Fibroblast of villous mesenchyme (primary cell): ENCODE data around the gene ARID3A. TPM values are rescaled to one million over a fixed set of nuclear protein-coding genes. Genes with fewer than 3 reads are reported as not detected.
"Not testable (repeated sequence)": the region's sequence is repeated elsewhere in the genome, so short reads cannot be mapped to it uniquely, and the experiment has no call there.

ENCODE experiments used
- DNase-seq: peaks from one replicate; pipeline ENCODE4 v3.0.0-alpha.2; 2010; ENCODE audit warnings: low read depth
- H3K4me3 ChIP-seq: 2 replicates; pipeline ENCODE4 v1.5.1; 2011; ENCODE audit warnings: low read depth, mild to moderate bottlenecking, low read length
- total RNA-seq: library from RNA; depleted of rRNA; stranded (reverse); fragments of >200 nt; gene quantifications from 2 replicates; pipeline ENCODE4 v1.2.3, GENCODE V29; 2012
- TF ChIP-seq, protein P1 (sequence below): IDR thresholded peaks from 2 replicates; pipeline ENCODE4 v1.5.1; 2012; ENCODE audit warnings: low read depth, mild to moderate bottlenecking, low read length; ENCODE audit not compliant: insufficient read depth

The ARID3A gene
- total RNA-seq, 1 donor: 45.8 TPM

DNA sequence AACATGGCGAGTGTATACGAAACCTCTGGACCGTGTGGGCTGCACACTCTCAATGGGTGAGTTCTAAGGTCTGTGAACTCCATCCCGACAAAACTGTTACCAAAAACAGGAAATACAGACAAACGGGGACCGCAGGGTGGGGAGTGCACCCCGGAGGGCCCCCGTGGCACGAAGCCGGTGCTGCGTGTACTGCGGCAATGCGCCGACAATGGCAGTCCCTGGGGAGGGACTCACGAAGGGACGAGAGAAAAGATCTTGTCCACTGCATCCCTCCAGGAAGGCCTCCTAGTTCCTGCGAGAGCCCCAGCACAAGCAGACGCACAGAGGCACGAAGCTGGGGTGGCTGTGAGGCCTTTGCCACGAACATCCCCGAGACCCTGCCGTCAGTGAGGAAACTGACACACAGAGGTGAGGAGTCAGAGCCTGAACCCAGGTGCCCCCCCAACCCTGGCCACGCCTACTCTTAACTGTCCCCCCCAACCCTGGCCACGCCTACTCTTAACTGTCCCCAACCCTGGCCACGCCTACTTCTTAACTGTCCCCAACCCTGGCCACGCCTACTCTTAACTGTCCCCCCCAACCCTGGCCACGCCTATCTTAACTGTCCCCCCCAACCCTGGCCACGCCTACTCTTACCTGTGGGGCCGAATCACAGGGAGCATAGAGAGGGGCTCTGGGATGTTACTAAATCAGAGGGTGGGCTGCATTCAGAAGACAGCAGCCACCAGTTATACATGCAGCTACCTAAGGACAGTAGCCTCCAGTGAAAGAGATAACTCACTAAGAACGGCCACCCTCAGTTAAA is 37.1 kb upstream of the ARID3A start:
- no peak for DNase-seq
- TF ChIP-seq, protein P1, sequence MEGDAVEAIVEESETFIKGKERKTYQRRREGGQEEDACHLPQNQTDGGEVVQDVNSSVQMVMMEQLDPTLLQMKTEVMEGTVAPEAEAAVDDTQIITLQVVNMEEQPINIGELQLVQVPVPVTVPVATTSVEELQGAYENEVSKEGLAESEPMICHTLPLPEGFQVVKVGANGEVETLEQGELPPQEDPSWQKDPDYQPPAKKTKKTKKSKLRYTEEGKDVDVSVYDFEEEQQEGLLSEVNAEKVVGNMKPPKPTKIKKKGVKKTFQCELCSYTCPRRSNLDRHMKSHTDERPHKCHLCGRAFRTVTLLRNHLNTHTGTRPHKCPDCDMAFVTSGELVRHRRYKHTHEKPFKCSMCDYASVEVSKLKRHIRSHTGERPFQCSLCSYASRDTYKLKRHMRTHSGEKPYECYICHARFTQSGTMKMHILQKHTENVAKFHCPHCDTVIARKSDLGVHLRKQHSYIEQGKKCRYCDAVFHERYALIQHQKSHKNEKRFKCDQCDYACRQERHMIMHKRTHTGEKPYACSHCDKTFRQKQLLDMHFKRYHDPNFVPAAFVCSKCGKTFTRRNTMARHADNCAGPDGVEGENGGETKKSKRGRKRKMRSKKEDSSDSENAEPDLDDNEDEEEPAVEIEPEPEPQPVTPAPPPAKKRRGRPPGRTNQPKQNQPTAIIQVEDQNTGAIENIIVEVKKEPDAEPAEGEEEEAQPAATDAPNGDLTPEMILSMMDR: no peak
- no peak overlapping the region for H3K4me3 ChIP-seq

DNA sequence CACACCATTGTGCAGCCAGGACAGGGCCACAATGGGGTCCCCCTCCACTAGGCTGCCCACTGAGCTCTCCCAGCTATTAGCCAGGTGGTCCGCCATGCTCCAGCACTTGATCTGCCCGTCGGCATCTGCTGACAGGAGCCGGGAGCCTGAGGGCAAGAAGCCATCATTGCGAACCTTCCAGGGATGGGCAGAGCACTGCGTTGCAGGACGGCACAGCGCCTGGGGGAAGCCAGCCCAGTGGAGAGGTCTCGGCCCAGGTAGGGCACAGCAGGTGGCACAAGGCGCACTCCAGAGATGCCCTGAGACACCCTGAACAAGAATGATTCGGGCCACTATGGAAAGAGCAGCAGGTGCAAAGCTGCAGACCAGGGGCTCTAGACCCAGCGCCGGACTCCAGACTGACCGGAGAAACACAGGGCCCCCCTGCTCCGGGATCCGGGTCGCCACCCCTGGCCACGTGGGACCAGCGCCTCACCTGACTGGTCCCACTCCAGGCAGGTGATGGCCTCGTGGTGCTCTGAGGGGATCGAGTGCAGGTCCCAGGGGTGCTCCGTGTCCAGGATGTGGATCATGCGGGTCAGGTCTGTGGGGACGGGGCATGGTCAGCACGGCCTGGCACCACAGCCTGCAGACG is 36.1 kb upstream of the ARID3A start:
- DNase-seq: no peak
- TF ChIP-seq, protein P1: no peak
- H3K4me3 ChIP-seq: no peak overlapping the region

DNA sequence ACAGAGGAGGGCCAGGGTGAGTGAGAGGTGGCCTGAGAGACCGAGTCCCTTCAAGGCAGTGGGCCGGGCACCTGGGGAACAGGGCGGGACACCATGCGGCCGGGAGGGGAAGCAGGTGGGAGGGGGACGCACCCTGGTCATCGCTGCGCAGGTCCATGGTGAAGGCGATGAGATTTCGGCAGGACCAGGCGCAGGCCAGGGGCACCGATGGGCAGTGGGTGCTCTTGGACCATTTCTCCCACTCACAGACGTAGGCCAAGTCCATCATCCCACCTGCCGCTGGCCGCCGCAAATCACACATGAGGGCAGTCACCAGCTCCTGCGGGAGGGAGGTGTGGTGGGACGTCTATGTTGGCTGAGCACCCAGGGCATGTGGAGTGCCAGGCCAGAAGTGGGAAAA is 35.0 kb upstream of the ARID3A start:
- DNase-seq: no peak
- TF ChIP-seq, protein P1: no peak
- no peak overlapping the region for H3K4me3 ChIP-seq

DNA sequence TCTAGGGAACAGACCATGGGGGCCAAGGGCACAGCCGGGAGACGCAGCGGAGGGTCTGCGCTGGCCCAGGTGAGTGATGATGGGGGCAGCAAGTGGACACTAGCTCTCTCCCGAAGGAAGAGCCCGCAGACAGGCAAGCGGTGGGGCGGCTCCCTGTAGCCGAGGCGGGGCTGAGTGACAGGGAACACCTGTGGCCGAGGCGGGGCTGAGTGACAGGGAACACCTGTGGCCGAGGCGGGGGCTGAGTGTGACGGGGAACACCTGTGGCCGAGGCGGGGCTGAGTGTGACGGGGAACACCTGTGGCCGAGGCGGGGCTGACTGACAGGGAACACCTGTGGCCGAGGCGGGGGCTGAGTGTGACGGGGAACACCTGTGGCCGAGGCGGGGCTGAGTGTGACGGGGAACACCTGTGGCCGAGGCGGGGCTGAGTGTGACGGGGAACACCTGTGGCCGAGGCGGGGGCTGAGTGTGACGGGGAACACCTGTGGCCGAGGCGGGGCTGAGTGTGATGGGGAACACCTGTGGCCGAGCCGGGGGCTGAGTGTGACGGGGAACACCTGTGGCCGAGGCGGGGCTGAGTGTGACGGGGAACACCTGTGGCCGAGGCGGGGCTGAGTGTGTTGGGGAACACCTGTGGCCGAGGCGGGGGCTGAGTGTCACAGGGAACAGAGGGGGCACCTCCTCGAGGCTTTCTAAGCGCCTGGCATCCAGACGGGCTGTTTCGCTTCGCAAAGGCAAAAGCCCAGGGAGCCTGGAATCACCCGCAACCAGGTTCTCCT is 34.2 kb upstream of the ARID3A start:
- DNase-seq: not testable (repeated sequence)
- peak overlapping the region; percentile 83 for H3K4me3 ChIP-seq

DNA sequence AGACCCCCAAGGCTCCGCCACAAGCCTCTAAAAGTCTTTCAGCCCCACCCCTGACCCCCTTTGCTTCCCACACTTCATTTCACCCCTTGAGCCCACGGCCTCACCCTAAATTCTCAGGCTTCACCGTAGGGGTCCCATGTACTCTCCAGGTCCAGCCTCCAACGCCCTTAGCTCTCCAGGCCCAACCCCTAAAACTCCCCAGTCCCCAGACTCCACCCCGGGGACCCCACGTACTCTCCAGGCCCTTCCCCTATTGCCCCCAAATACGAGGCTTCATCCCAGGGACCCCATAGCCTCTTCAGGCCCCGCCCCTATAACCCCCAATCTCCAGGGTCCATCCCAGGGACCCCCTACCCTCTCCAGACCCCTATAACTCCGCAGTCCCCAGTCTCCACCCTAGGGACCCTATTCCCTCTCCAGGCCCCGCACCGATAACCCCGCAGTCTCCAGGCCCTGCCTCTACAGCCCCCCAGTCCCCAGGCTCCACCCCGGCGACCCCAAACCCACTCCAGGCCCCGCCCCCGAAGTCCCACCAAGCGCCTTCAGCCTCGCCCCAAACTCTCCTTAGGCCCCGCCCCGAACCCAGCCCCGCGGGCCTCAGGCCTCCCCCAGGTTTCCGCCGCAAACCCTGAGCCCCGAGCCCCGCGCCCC is 33.5 kb upstream of the ARID3A start:
- no peak for DNase-seq
- H3K4me3 ChIP-seq: peak overlapping the region; percentile 83
- TF ChIP-seq, protein P1: no peak

DNA sequence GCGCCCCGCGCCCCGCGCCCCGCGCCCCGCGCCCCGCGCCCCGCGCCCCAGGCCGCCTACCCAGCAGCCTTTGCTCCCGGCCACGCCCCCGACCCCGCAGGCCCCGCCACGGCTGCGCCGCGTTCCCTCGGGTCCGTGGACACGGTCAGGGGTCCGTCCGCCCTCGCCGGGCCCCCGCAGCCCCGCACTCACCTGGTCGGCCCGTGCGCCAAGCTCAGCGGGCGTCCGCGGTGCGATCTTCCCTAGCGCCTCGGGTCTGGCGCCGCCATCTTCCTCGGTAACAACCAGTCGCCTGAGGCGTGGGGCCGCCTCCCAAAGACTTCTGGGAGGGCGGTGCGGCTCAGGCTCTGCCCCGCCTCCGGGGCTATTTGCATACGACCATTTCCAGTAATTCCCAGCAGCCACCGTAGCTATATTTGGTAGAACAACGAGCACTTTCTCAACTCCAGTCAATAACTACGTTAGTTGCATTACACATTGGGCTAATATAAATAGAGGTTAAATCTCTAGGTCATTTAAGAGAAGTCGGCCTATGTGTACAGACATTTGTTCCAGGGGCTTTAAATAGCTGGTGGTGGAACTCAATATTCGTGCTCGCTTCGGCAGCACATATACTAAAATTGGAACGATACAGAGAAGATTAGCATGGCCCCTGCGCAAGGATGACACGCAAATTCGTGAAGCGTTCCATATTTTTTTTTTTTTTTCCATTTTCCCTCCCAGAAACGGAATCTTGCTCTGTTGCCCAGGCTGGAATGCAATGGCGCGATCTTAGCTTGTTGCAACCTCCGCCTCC is 32.7 kb upstream of the ARID3A start, which contains the start of the genes MED16 and RNU6-9:
Gene MED16, minus strand, starts transcription at position 294 of the 796 bp plus-strand sequence. CDS start 2,056 bp downstream, outside the sequence.
Gene RNU6-9, plus strand, starts transcription at position 591 of the 796 bp plus-strand sequence.
- TF ChIP-seq, protein P1: no peak
- peak; percentile 95 for DNase-seq
- H3K4me3 ChIP-seq: peak within 1 kb of the TSS; percentile 83
